GM23338 (cell line): ENCODE results near the gene BBS10.

ENCODE experiments used
- CREB1 ChIP-seq: fragments of 250-450 bp; sonication (Bioruptor Pico); IDR thresholded peaks from 2 replicates; pipeline ENCODE4 v1.5.0; 2020; ENCODE audit warnings: low read depth, mild to moderate bottlenecking, moderate library complexity
- EZH2 ChIP-seq: fragments of 200-600 bp; sonication (generic); IDR thresholded peaks from one replicate; pipeline ENCODE4 v1.8.0; 2017; ENCODE audit warnings: antibody characterized with exemption, mild to moderate bottlenecking, low read depth; ENCODE audit not compliant: unreplicated experiment
- EZH2phosphoT487 ChIP-seq: fragments of 200-600 bp; sonication (generic); IDR thresholded peaks from one replicate; pipeline ENCODE4 v1.8.1; 2018; ENCODE audit warnings: antibody characterized with exemption; ENCODE audit not compliant: unreplicated experiment
- JUNB ChIP-seq: IDR thresholded peaks from one replicate; pipeline ENCODE4 v1.6.1; 2016; ENCODE audit warnings: antibody characterized with exemption; ENCODE audit not compliant: unreplicated experiment
- NANOG ChIP-seq: IDR thresholded peaks from 2 replicates; pipeline ENCODE4 v1.6.1; 2016; ENCODE audit warnings: antibody characterized with exemption, borderline replicate concordance
- POLR2AphosphoS5 ChIP-seq: IDR thresholded peaks from 2 replicates; pipeline ENCODE4 v1.6.1; 2016; ENCODE audit warnings: antibody characterized with exemption, low read depth
- STAT1 ChIP-seq: IDR thresholded peaks from one replicate; pipeline ENCODE4 v1.6.1; 2016; ENCODE audit warnings: antibody characterized with exemption; ENCODE audit not compliant: unreplicated experiment
- ZNF114 ChIP-seq: fragments of 250-450 bp; sonication (Bioruptor Pico); IDR thresholded peaks from 2 replicates; pipeline ENCODE4 v1.5.0; 2020; ENCODE audit warnings: mild to moderate bottlenecking, moderate library complexity
- ZNF331 ChIP-seq: fragments of 250-450 bp; sonication (Bioruptor Pico); IDR thresholded peaks from 2 replicates; pipeline ENCODE4 v1.5.0; 2020; ENCODE audit warnings: low read depth, mild to moderate bottlenecking, moderate library complexity
- TF ChIP-seq, protein P1 (sequence below), 2 experiments: fragments of 200-600 bp in 1 of 2; sonication (generic) in 1 of 2; conservative IDR thresholded peaks; 2 replicates each; pipeline versions ENCODE4 v1.5.1 to v1.6.1; 2016 to 2017; ENCODE audit warnings: antibody characterized with exemption in 2 of 2, low read depth in 2 of 2, mild to moderate bottlenecking in 2 of 2, moderate library complexity in 1 of 2
- TF ChIP-seq, protein P2 (sequence below): IDR thresholded peaks from one replicate; pipeline ENCODE4 v1.6.1; 2018; ENCODE audit warnings: antibody characterized with exemption; ENCODE audit not compliant: unreplicated experiment
- TF ChIP-seq, protein P3 (sequence below): IDR thresholded peaks from 2 replicates; pipeline ENCODE4 v1.6.1; 2016; ENCODE audit warnings: antibody characterized with exemption

DNA sequence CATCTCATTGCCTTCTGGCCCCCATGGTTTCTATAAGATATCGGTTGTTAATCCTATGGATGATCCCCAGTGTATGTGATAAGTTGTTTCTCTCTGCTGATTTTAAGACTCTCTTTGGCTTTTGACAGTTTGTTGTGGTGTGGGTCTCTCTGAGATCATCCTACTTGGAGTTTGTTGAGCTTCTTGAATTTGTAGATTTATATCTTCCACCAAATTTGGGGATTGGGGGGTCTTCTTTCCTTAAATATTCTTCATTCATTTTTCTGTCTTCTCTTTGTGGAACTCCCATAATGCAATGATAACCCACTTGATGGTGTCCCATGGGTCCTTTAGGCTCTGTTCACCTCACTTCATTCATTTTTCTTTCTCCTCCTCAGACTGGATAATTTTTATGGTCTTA is 20.0 kb upstream of the BBS10 start:
- TF ChIP-seq, protein P1, sequence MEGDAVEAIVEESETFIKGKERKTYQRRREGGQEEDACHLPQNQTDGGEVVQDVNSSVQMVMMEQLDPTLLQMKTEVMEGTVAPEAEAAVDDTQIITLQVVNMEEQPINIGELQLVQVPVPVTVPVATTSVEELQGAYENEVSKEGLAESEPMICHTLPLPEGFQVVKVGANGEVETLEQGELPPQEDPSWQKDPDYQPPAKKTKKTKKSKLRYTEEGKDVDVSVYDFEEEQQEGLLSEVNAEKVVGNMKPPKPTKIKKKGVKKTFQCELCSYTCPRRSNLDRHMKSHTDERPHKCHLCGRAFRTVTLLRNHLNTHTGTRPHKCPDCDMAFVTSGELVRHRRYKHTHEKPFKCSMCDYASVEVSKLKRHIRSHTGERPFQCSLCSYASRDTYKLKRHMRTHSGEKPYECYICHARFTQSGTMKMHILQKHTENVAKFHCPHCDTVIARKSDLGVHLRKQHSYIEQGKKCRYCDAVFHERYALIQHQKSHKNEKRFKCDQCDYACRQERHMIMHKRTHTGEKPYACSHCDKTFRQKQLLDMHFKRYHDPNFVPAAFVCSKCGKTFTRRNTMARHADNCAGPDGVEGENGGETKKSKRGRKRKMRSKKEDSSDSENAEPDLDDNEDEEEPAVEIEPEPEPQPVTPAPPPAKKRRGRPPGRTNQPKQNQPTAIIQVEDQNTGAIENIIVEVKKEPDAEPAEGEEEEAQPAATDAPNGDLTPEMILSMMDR (conservative IDR thresholded peaks at IDR 0.05; ENCODE audit: low read depth in 2 of 2): no peak
- no peak for TF ChIP-seq EZH2
- TF ChIP-seq POLR2AphosphoS5: no peak
- no peak for TF ChIP-seq JUNB
- TF ChIP-seq CREB1 (CRISPR knock-in tag): no peak
- TF ChIP-seq STAT1: no peak
- TF ChIP-seq EZH2phosphoT487: no peak
- TF ChIP-seq ZNF331: no peak
- TF ChIP-seq, protein P2, sequence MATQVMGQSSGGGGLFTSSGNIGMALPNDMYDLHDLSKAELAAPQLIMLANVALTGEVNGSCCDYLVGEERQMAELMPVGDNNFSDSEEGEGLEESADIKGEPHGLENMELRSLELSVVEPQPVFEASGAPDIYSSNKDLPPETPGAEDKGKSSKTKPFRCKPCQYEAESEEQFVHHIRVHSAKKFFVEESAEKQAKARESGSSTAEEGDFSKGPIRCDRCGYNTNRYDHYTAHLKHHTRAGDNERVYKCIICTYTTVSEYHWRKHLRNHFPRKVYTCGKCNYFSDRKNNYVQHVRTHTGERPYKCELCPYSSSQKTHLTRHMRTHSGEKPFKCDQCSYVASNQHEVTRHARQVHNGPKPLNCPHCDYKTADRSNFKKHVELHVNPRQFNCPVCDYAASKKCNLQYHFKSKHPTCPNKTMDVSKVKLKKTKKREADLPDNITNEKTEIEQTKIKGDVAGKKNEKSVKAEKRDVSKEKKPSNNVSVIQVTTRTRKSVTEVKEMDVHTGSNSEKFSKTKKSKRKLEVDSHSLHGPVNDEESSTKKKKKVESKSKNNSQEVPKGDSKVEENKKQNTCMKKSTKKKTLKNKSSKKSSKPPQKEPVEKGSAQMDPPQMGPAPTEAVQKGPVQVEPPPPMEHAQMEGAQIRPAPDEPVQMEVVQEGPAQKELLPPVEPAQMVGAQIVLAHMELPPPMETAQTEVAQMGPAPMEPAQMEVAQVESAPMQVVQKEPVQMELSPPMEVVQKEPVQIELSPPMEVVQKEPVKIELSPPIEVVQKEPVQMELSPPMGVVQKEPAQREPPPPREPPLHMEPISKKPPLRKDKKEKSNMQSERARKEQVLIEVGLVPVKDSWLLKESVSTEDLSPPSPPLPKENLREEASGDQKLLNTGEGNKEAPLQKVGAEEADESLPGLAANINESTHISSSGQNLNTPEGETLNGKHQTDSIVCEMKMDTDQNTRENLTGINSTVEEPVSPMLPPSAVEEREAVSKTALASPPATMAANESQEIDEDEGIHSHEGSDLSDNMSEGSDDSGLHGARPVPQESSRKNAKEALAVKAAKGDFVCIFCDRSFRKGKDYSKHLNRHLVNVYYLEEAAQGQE: no peak
- no peak for TF ChIP-seq NANOG
- TF ChIP-seq ZNF114 (CRISPR knock-in tag): no peak
- TF ChIP-seq, protein P3, sequence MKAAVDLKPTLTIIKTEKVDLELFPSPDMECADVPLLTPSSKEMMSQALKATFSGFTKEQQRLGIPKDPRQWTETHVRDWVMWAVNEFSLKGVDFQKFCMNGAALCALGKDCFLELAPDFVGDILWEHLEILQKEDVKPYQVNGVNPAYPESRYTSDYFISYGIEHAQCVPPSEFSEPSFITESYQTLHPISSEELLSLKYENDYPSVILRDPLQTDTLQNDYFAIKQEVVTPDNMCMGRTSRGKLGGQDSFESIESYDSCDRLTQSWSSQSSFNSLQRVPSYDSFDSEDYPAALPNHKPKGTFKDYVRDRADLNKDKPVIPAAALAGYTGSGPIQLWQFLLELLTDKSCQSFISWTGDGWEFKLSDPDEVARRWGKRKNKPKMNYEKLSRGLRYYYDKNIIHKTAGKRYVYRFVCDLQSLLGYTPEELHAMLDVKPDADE: no peak
